HFFc6 (cell line): ENCODE data around the gene HAGHL. TPM values are rescaled to one million over a fixed set of nuclear protein-coding genes. Genes with fewer than 3 reads are reported as not detected.

Experiments used
- DNase-seq: peaks from one replicate; pipeline ENCODE4 v3.0.0-alpha.2; 2018
- H3K27ac Mint-ChIP-seq: 2 replicates; pipeline ENCODE4 v1.8.0; 2020; ENCODE audit warnings: mild to moderate bottlenecking, mixed read lengths
- H3K27me3 Mint-ChIP-seq: 2 replicates; pipeline ENCODE4 v1.8.0; 2021; ENCODE audit warnings: mild to moderate bottlenecking, moderate library complexity, mixed read lengths; ENCODE audit not compliant: insufficient read depth
- H3K36me3 Mint-ChIP-seq: 2 replicates; pipeline ENCODE4 v1.8.0; 2021; ENCODE audit warnings: low read depth, mixed read lengths
- H3K4me1 Mint-ChIP-seq: 2 replicates; pipeline ENCODE4 v1.8.0; 2020; ENCODE audit warnings: low read depth, mixed read lengths
- H3K4me3 Mint-ChIP-seq: 2 replicates; pipeline ENCODE4 v1.8.0; 2020; ENCODE audit warnings: mild to moderate bottlenecking, moderate library complexity, mixed read lengths
- H3K9me3 Mint-ChIP-seq: 2 replicates; pipeline ENCODE4 v1.8.0; 2020; ENCODE audit warnings: mild to moderate bottlenecking, mixed read lengths
- total RNA-seq, 6 experiments: library from RNA; stranded (reverse); fragmentation: NEBNext Ultra II Directional; extraction: Animal tissue kit (Norgen Biotek cat#: 25700); gene quantifications; 2 replicates in 1 of 6; 3 replicates in 5 of 6; pipeline ENCODE4 v1.2.3, GENCODE V29; 2021
- TF ChIP-seq, protein P1 (sequence below): fragments of 200-600 bp; sonication (generic); IDR thresholded peaks from 2 replicates; pipeline ENCODE4 v1.5.0; 2021; ENCODE audit warnings: antibody characterized with exemption, mild to moderate bottlenecking

Gene HAGHL
- total RNA-seq, 6 experiments from 2014 or later: 11.4 to 16.6 (median 14.1) TPM

DNA sequence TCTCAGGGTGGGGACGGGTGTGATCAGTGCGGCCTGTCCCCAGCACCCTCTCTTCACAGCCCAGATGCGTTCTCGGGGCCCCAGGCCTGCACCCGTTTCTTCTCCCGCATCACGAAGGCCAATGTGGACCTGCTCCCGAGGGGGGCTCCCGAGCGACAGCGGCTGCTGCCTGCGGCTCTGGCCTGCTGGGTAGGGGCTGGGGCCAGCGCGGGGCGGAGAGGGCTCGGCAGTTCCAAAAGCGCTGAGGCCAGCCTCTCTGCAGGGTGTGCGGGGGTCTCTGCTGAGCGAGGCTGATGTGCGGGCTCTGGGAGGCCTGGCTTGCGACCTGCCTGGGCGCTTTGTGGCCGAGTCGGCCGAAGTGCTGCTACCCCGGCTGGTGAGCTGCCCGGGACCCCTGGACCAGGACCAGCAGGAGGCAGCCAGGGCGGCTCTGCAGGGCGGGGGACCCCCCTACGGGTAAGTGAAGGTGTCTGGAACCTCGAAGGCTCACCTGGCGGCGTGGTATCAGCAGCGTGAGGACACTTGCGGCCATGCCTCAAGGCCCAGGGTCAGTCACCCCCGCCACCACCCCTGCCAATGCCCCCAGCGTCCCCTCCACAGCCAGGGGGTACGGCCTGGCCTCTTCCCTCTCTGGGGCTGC lies 38.1 kb downstream of the HAGHL start:
- no peak for DNase-seq
- H3K27me3 Mint-ChIP-seq: peaks cover under 1% of the 10 kb centered on the region; the same call in 1 of the 2 replicates
- H3K4me3 Mint-ChIP-seq: no peak overlapping the region
- H3K9me3 Mint-ChIP-seq: no peaks in the 10 kb centered on the region
- H3K27ac Mint-ChIP-seq: no peak overlapping the region
- TF ChIP-seq, protein P1, sequence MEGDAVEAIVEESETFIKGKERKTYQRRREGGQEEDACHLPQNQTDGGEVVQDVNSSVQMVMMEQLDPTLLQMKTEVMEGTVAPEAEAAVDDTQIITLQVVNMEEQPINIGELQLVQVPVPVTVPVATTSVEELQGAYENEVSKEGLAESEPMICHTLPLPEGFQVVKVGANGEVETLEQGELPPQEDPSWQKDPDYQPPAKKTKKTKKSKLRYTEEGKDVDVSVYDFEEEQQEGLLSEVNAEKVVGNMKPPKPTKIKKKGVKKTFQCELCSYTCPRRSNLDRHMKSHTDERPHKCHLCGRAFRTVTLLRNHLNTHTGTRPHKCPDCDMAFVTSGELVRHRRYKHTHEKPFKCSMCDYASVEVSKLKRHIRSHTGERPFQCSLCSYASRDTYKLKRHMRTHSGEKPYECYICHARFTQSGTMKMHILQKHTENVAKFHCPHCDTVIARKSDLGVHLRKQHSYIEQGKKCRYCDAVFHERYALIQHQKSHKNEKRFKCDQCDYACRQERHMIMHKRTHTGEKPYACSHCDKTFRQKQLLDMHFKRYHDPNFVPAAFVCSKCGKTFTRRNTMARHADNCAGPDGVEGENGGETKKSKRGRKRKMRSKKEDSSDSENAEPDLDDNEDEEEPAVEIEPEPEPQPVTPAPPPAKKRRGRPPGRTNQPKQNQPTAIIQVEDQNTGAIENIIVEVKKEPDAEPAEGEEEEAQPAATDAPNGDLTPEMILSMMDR: no peak
- H3K4me1 Mint-ChIP-seq: no peaks in the 10 kb centered on the region; the same call in 1 of the 2 replicates
- no peaks in the 10 kb centered on the region for H3K36me3 Mint-ChIP-seq

DNA sequence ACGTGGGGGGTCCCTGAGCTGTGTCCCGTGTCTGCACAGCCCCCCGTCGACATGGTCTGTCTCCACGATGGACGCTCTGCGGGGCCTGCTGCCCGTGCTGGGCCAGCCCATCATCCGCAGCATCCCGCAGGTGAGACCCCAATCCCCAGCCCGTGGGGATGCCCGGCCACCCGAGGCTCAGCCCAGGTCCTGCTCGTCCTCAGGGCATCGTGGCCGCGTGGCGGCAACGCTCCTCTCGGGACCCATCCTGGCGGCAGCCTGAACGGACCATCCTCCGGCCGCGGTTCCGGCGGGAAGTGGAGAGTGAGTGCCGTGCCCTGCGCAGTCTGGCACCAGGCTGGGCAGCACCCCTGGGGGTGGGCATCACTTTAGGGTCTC lies 38.6 kb downstream of the HAGHL start:
- Mint-ChIP-seq H3K27me3 (no peaks in the 10 kb centered on the region), H3K4me1 (no peaks in the 10 kb centered on the region), H3K36me3 (no peaks in the 10 kb centered on the region), H3K27ac (no peak overlapping the region), H3K4me3 (no peak overlapping the region), H3K9me3 (no peaks in the 10 kb centered on the region)
- TF ChIP-seq, protein P1: no peak
- no peak for DNase-seq

DNA sequence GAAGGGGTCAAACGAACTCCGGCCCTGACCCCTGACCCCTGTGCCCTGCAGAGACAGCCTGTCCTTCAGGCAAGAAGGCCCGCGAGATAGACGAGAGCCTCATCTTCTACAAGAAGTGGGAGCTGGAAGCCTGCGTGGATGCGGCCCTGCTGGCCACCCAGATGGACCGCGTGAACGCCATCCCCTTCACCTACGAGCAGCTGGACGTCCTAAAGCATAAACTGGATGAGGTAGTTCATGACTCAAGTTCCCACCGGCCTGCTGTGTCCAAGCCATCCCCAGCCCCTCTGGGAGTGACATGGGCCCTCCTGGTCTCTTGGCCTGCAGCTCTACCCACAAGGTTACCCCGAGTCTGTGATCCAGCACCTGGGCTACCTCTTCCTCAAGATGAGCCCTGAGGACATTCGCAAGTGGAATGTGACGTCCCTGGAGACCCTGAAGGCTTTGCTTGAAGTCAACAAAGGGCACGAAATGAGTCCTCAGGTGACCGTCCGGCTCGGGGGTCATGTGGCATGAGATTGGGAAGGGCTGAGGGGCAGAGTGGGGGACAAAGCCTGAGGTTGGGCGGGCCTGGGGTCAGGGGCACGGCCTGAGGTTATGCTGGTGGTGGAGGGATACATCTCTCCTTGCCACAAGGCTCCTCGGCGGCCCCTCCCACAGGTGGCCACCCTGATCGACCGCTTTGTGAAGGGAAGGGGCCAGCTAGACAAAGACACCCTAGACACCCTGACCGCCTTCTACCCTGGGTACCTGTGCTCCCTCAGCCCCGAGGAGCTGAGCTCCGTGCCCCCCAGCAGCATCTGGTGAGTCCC lies 39.3 kb downstream of the HAGHL start:
- H3K9me3 Mint-ChIP-seq: no peaks in the 10 kb centered on the region
- H3K4me3 Mint-ChIP-seq: no peak overlapping the region
- no peak overlapping the region for H3K27ac Mint-ChIP-seq
- DNase-seq: no peak
- no peaks in the 10 kb centered on the region for H3K27me3 Mint-ChIP-seq
- H3K36me3 Mint-ChIP-seq: no peaks in the 10 kb centered on the region
- TF ChIP-seq, protein P1: no peak
- no peaks in the 10 kb centered on the region for H3K4me1 Mint-ChIP-seq

DNA sequence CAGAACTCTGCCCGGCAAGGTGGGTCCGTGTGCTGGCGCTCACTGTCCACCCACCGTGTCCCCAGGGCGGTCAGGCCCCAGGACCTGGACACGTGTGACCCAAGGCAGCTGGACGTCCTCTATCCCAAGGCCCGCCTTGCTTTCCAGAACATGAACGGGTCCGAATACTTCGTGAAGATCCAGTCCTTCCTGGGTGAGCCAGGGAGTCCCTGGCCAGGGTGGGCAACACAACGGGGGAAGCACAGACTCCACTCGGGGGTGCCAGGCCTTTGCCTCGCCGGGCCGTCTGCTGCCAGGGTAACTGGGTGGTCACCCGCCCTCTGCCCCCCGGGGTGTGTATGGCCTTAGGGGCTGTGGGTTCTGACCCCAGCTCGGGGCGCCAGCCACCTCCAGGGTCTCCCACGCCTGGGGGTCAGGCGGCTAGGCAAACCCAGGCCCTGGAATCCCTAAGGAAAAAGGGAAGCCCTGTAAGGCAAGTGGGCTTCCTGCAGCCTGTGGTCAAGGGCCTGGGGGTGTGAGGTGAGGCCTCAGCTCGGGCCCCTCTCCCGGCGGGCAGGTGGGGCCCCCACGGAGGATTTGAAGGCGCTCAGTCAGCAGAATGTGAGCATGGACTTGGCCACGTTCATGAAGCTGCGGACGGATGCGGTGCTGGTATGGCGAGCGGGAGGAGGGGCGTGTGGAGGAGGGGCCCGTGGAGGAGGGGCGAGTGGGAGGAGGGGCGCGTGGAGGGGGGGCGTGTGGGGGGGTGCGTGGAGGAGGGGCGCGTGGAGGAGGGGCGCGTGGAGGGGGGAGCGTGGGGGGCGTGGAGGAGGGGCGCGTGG lies 40.1 kb downstream of the HAGHL start:
- Mint-ChIP-seq H3K9me3 (no peaks in the 10 kb centered on the region), H3K27ac (no peak overlapping the region), H3K4me3 (no peak overlapping the region), H3K27me3 (no peaks in the 10 kb centered on the region), H3K36me3 (no peaks in the 10 kb centered on the region), H3K4me1 (no peaks in the 10 kb centered on the region)
- no peak for DNase-seq
- TF ChIP-seq, protein P1: no peak

DNA sequence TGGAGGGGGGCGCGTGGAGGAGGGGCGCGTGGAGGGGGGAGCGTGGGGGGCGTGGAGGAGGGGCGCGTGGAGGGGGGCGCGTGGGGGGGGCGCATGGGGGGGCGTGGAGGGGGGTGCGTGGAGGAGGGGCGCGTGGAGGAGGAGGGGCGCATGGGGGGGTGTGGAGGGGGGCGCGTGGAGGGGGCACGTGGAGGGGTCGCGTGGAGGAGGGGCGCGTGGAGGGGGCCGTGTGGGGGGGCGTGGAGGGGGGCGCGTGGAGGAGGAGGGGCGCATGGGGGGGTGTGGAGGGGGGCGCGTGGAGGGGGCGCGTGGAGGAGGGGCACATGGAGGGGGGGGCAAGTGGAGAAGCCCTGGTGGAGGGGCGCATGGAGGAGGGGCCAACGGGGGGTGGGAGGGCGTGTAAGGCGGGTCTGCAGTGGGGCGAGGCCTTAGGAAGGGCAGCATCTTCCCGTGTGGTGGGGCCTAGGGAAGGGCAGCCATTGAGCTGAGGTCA lies 40.9 kb downstream of the HAGHL start:
- no peak overlapping the region for H3K4me3 Mint-ChIP-seq
- no peak overlapping the region for H3K27ac Mint-ChIP-seq
- no peaks in the 10 kb centered on the region for H3K4me1 Mint-ChIP-seq
- no peaks in the 10 kb centered on the region for H3K27me3 Mint-ChIP-seq
- no peaks in the 10 kb centered on the region for H3K36me3 Mint-ChIP-seq
- DNase-seq: no peak
- TF ChIP-seq, protein P1: no peak
- no peaks in the 10 kb centered on the region for H3K9me3 Mint-ChIP-seq
